Astrocyte of the spinal cord (primary cell): ENCODE results near the gene TRAFD1.
A peak's percentile ranks its signal among the peaks of the same experiment; 100 is the strongest.

Experiments
- DNase-seq: peaks from one replicate; pipeline ENCODE4 v3.0.0; 2011; ENCODE audit warnings: low read depth, low spot score
- H3K4me3 ChIP-seq: 2 replicates; pipeline ENCODE4 v1.5.1; 2011; ENCODE audit warnings: low read depth, mild to moderate bottlenecking, low read length, moderate library complexity
- in situ Hi-C: cut with HindIII; loops from 2 replicates; pipeline ENCODE4 v1.10.0; 2017; ENCODE audit warnings: low sequenced_read_pairs
- TF ChIP-seq, protein P1 (sequence below): IDR thresholded peaks from 2 replicates; pipeline ENCODE4 v1.5.1; 2012; ENCODE audit warnings: low read depth, mild to moderate bottlenecking, low read length, inconsistent platforms

Gene TRAFD1

DNA sequence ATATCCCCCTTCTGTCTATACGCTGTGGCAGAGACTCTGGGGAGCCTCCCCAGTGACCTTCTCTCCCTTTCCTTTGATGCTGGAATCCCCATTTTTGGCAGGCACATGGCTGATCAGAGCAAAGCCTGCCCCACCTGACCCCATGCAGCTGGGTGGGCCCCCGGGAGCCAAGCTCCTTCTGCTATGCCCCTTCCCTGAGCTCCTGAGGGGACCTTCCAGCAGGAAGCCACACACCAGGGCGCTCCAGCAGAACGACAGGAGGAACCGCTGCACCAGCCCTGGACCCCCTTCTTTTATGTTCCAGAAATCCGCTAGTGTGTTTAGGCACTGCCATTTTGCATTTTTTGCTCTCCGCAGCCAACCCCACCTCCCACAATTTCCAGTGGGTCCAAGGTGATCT is 44.6 kb downstream of the TRAFD1 start:
- no peak for DNase-seq
- TF ChIP-seq, protein P1, sequence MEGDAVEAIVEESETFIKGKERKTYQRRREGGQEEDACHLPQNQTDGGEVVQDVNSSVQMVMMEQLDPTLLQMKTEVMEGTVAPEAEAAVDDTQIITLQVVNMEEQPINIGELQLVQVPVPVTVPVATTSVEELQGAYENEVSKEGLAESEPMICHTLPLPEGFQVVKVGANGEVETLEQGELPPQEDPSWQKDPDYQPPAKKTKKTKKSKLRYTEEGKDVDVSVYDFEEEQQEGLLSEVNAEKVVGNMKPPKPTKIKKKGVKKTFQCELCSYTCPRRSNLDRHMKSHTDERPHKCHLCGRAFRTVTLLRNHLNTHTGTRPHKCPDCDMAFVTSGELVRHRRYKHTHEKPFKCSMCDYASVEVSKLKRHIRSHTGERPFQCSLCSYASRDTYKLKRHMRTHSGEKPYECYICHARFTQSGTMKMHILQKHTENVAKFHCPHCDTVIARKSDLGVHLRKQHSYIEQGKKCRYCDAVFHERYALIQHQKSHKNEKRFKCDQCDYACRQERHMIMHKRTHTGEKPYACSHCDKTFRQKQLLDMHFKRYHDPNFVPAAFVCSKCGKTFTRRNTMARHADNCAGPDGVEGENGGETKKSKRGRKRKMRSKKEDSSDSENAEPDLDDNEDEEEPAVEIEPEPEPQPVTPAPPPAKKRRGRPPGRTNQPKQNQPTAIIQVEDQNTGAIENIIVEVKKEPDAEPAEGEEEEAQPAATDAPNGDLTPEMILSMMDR: no peak
- no peak overlapping the region for H3K4me3 ChIP-seq
- in situ Hi-C loops: no loop called here

DNA sequence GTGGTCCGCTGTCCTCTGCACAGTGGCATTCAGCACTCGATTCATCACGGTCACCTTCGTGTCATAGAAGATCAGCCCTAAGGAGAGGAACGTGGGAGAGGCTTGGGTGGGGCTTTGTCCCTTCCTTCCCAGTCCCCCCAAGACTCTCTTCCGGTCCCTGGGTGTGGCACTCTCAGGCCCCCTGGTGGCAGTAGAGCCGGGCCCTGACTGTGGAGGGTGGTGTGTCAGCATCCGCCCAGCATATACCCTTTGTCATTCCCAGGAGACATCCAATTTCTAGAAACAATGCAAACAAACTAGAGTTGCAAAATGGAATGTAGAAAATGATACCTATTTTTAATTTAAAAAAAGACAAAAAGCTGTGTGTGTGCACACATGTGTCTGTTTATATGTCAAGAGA is 45.0 kb downstream of the TRAFD1 start:
- DNase-seq: peak; percentile 7
- H3K4me3 ChIP-seq: no peak overlapping the region
- TF ChIP-seq, protein P1: peak; percentile 61
- in situ Hi-C loops: no loop called here

DNA sequence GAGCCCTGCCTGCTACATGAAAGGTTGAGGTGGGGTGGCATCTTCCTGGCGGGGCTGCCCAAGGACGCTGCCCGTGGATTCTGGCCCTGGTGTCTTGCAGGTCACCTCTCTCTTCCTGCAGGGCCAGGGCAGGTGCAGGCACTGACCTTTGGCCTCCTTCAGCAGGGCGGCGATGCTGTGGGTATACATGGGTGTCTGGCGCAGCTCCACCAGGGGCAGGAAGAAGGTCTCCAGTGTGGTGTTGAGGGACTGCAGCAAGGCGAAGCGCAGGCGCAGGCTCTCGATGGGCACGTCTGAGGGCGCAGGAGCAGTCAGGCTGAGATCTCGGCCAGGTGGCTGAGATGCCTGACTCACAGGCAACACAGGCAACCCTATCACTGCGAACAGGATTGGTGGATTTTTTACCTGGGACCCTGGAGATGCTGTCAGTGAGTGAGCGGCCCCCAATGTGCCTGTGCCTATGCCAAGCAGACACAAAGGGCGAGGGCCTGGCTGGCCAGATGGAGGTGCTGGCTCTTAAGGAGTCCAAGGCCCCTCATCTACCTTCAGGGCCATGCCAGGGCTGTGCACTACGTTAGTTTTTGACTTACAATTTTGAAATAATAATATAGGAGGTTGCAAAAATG is 45.7 kb downstream of the TRAFD1 start:
- H3K4me3 ChIP-seq: no peak overlapping the region
- DNase-seq: no peak
- TF ChIP-seq, protein P1: no peak
- in situ Hi-C loops: no loop called here

DNA sequence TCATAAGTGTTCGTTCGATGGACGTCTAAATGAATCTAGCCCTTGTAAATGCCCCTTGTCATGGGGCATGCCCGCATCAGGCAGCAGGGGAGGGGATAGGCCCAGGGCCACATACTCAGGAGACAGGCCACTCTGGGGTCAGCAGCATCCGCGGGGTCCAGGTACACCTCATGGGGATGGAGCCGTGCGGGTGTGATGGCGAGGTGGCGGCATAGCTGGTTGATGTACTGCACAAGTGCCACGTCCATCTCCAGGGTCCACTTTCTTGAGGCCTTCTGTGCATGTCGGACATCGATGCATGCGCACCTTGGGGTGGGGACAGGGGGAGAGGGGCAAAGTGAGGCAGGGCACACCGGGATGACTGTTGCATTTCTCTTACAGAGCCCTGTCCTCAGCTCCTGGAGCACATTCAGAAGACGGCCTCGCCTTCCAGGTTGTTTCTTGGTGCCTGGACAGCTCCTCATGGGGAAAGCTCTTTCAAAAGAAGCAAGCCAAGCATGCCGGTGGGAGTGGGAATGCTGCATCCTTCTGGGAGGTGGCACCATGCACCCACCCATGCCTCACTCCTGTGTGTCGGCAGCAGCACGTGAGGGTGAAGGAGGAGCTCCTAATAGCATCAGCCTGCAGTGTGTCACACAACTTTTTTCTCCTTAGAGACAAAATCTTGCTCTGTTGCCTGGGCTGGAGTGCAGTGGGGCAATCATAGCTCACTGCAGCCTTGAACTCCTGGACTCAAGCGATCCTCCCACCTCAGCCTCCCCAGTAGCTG is 47.4 kb downstream of the TRAFD1 start:
- in situ Hi-C loops: no loop called here
- no peak overlapping the region for H3K4me3 ChIP-seq
- TF ChIP-seq, protein P1: no peak
- DNase-seq: no peak

DNA sequence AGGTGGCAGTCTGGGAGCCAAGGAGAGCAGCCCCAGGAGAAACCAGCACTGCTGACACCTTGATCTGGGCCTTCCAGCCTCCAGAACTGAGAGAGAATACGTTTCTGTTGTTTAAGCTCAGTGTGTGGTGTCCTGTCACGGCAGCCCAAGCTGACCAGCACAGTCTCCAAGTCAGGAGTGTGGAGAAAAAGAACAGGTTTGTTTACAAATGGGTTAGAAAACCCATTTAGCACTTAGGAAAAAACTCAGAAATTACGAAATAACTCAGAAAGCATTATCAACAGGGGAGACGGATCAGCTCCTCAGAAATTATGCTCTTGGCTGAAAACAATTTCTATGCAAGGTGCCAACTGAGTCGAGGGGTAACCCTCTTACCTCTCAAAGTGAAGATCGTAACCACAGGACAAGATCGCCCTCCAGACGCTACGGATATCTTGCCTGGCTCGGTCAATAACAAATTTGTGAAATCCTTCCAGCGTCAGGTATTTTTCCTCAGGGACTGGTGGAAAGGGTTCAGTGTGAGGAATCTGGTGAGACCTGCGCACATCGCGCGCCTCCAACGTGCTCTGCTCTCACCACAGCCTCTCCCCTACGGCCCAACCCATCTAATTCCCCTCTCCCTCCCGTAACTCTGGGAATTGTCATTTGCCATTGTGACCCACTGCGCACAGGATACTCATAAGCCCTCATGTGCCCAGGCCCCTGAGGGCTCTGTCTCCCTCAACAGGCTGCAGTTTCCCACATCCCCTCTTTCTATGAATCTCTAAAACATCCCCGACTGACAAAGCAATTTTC is 50.2 kb downstream of the TRAFD1 start:
- no peak overlapping the region for H3K4me3 ChIP-seq
- TF ChIP-seq, protein P1: no peak
- no peak for DNase-seq
- in situ Hi-C loops: no loop called here

DNA sequence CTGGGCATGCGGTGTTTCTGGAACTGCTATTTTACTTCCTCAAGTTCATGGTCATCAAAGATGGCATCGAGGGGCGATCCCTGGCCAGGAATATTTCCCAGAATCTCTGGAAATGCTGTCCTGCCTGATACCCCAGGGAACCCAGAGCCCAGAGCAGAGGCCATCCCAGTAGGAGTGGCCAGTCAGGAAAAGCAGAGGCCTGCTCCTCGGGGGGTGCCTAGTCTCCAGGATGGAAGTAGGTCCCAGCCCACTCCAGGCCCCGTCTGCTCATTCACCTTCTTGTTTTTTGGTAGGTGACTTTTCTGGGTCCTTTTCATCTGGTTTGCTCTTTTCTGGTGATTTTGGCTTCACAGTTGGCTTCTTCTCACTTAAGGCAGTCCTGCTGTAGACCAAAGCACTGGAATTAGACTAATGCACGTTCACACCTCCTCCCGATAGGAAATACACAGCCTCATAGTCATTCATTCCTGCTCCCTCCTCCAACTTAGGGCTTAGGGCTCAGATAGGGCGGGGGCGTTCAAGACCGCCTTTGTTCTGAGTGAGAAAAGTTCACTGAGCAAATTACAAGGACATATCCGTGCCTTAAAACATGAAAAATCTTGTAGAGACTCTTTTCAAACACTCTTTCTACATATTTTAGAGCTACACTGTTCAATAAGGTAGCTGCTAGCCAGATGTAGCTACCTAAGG is 51.1 kb downstream of the TRAFD1 start:
- H3K4me3 ChIP-seq: no peak overlapping the region
- TF ChIP-seq, protein P1: no peak
- in situ Hi-C loops: no loop called here
- no peak for DNase-seq
